K562 (cell line): ENCODE results near the gene DBH.

Source experiments
- CTCF ChIP-seq, 3 experiments: IDR thresholded peaks in 2 of 3; conservative IDR thresholded peaks in 1 of 3; 2 replicates each; pipeline ENCODE4 v1.5.1; 2011 to 2012; ENCODE audit warnings: low read length in 3 of 3, mild to moderate bottlenecking in 3 of 3, control low read depth in 2 of 3, improper control_type of control experiment in 1 of 3, inconsistent platforms in 1 of 3, low read depth in 1 of 3, mixed read lengths in 1 of 3, moderate library complexity in 1 of 3; ENCODE audit not compliant: insufficient read depth in 2 of 3
- EZH2 ChIP-seq: IDR thresholded peaks from 2 replicates; pipeline ENCODE4 v1.6.1; 2012; ENCODE audit warnings: low read depth, mild to moderate bottlenecking, inconsistent platforms, low read length, borderline replicate concordance
- JUND ChIP-seq, 2 experiments: IDR thresholded peaks; 2 replicates in 1 of 2; 3 replicates in 1 of 2; pipeline ENCODE4 v1.6.1; 2011; ENCODE audit warnings: borderline replicate concordance in 2 of 2, low read depth in 2 of 2, low read length in 2 of 2, improper control_type of control experiment in 1 of 2, missing biosample characterization in 1 of 2, missing genetic modification characterization in 1 of 2, missing genetic modification reagents in 1 of 2
- ZNF445 ChIP-seq: fragments of 250-450 bp; sonication (Bioruptor Pico); IDR thresholded peaks from 2 replicates; pipeline ENCODE4 v1.4.0; 2020; ENCODE audit warnings: low read depth, mild to moderate bottlenecking, moderate library complexity

- TF ChIP-seq CTCF (IDR thresholded peaks at IDR 0.05 in 2 of 3, conservative IDR thresholded peaks at IDR 0.05 in 1 of 3; ENCODE audit: insufficient read depth in 2 of 3, low read depth in 1 of 3, low read length in 3 of 3) (no peak), ZNF445 (CRISPR knock-in tag) (no peak), EZH2 (no peak), JUND (IDR thresholded peaks at IDR 0.05; ENCODE audit: borderline replicate concordance, low read depth, low read length) (no peak), JUND (tag; IDR thresholded peaks at IDR 0.05; ENCODE audit: borderline replicate concordance, low read depth, low read length) (no peak)
Observed at GRCh38 chr9:133650026-133650425, 13.9 kb downstream of the DBH start.
